H1 (cell line): ENCODE data around the gene DNAI1. TPM values are rescaled to one million over a fixed set of nuclear protein-coding genes. Genes with fewer than 3 reads are reported as not detected.

ENCODE experiments used
- CTCF ChIA-PET: fragments of 300-600 bp; sonication (Branson Sonifier 250); formaldehyde crosslinking; loops from one replicate; lab custom pipeline; 2021; ENCODE audit not compliant: partially characterized antibody; lab: Charles Lee
- POLR2A ChIA-PET: fragments of 300-600 bp; sonication (Branson Sonifier 250); formaldehyde crosslinking; loops from one replicate; lab custom pipeline; 2021; ENCODE audit warnings: inconsistent platforms; ENCODE audit not compliant: partially characterized antibody; lab: Charles Lee
- DNase-seq, 2 experiments: peaks; one replicate each; pipeline versions ENCODE4 v3.0.0 to v3.0.0-alpha.2; 2010 to 2022; ENCODE audit warnings: low spot score in 2 of 2, low read depth in 1 of 2, mixed read lengths in 1 of 2
- FAIRE-seq: peaks from 2 replicates; lab custom pipeline; 2011; peaks lifted over from hg19 to GRCh38; lab: Jason Lieb, UNC
- H2AFZ ChIP-seq: 2 replicates; pipeline ENCODE4 v1.8.1; 2012; ENCODE audit warnings: low read length, inconsistent platforms
- H2AK5ac ChIP-seq: 2 replicates; pipeline ENCODE4 v1.6.1; 2013; ENCODE audit warnings: low read depth, low read length
- H2BK120ac ChIP-seq: replicated peaks from 2 replicates; pipeline ENCODE3; 2013; ENCODE audit warnings: low read depth, low read length, inconsistent platforms
- H2BK12ac ChIP-seq: 2 replicates; pipeline ENCODE4 v1.6.1; 2013; ENCODE audit warnings: low read depth, low read length
- H2BK15ac ChIP-seq: 2 replicates; pipeline ENCODE4 v1.6.1; 2013; ENCODE audit warnings: low read length
- H2BK20ac ChIP-seq: 2 replicates; pipeline ENCODE4 v1.6.1; 2013; ENCODE audit warnings: low read length
- H2BK5ac ChIP-seq: 2 replicates; pipeline ENCODE4 v1.6.1; 2013; ENCODE audit warnings: low read depth, low read length
- H3K14ac ChIP-seq: 2 replicates; pipeline ENCODE4 v1.6.1; 2013; ENCODE audit warnings: inconsistent platforms; ENCODE audit not compliant: insufficient read length
- H3K18ac ChIP-seq: 2 replicates; pipeline ENCODE4 v1.6.1; 2013; ENCODE audit warnings: low read length; ENCODE audit errors: extremely low read depth
- H3K23ac ChIP-seq: 2 replicates; pipeline ENCODE4 v1.6.1; 2013; ENCODE audit warnings: inconsistent platforms; ENCODE audit not compliant: insufficient read length
- H3K23me2 ChIP-seq: 2 replicates; pipeline ENCODE4 v1.6.1; 2013; ENCODE audit warnings: low read depth, low read length
- H3K27ac ChIP-seq: 2 replicates; pipeline ENCODE4 v1.6.1; 2011; ENCODE audit warnings: low read depth, low read length, inconsistent platforms
- H3K27me3 ChIP-seq, 4 experiments: replicated peaks in 1 of 4; 1 replicate in 1 of 4; 2 replicates in 3 of 4; pipeline versions ENCODE4 v1.6.1 to v1.8.1; 2011 to 2013; ENCODE audit warnings: low read length in 3 of 4, mild to moderate bottlenecking in 3 of 4, inconsistent platforms in 2 of 4, mixed read lengths in 2 of 4, moderate library complexity in 1 of 4; ENCODE audit not compliant: control insufficient read depth in 3 of 4, insufficient read depth in 3 of 4; ENCODE audit errors: extremely low read depth in 1 of 4
- H3K36me3 ChIP-seq, 4 experiments: 2 replicates each; pipeline versions ENCODE4 v1.6.1 to v1.8.1; 2011 to 2013; ENCODE audit warnings: mild to moderate bottlenecking in 4 of 4, low read length in 3 of 4, moderate library complexity in 2 of 4, control low read depth in 1 of 4, inconsistent platforms in 1 of 4; ENCODE audit not compliant: insufficient read depth in 4 of 4, control insufficient read depth in 2 of 4
- H3K4ac ChIP-seq: replicated peaks from 2 replicates; pipeline ENCODE3; 2013; ENCODE audit warnings: low read length, low read depth, mixed read lengths, inconsistent platforms; ENCODE audit not compliant: insufficient read length
- H3K4me1 ChIP-seq, 4 experiments: replicated peaks in 1 of 4; 1 replicate in 1 of 4; 2 replicates in 3 of 4; pipeline versions ENCODE4 v1.6.1 to v1.8.1; 2011 to 2013; ENCODE audit warnings: low read length in 3 of 4, inconsistent platforms in 2 of 4, mixed read lengths in 1 of 4; ENCODE audit not compliant: insufficient read depth in 4 of 4, control insufficient read depth in 3 of 4
- H3K4me2 ChIP-seq, 2 experiments: 2 replicates each; pipeline versions ENCODE4 v1.6.1 to v1.8.1; 2011 to 2013; ENCODE audit warnings: low read depth in 2 of 2, low read length in 2 of 2, control low read depth in 1 of 2, inconsistent platforms in 1 of 2, mild to moderate bottlenecking in 1 of 2; ENCODE audit not compliant: insufficient read depth in 1 of 2
- H3K4me3 ChIP-seq, 4 experiments: fragments of 200-600, 300-600 bp in 1 of 4; sonication (generic), shearing (Covaris generic), sonication (Bioruptor Twin) in 1 of 4; 2 replicates each; pipeline versions ENCODE4 v1.5.1 to v1.8.1; 2011 to 2016; ENCODE audit warnings: low read length in 4 of 4, low read depth in 3 of 4, control low read depth in 2 of 4, inconsistent platforms in 2 of 4, mild to moderate bottlenecking in 2 of 4, mixed read lengths in 1 of 4, moderate library complexity in 1 of 4; ENCODE audit not compliant: insufficient read depth in 2 of 4; ENCODE audit errors: extremely low read depth in 1 of 4
- H3K56ac ChIP-seq: replicated peaks from 2 replicates; pipeline ENCODE3; 2013; ENCODE audit warnings: low read depth, mild to moderate bottlenecking, mixed read lengths, low read length, inconsistent platforms; ENCODE audit not compliant: insufficient read length
- H3K79me1 ChIP-seq: 2 replicates; pipeline ENCODE4 v1.6.1; 2013; ENCODE audit warnings: low read depth, low read length, control low read depth
- H3K79me2 ChIP-seq, 2 experiments: 2 replicates each; pipeline versions ENCODE4 v1.6.1 to v1.8.1; 2012 to 2013; ENCODE audit warnings: low read length in 2 of 2, mild to moderate bottlenecking in 2 of 2, inconsistent platforms in 1 of 2; ENCODE audit not compliant: insufficient read depth in 2 of 2, control insufficient read depth in 1 of 2
- H3K9ac ChIP-seq, 4 experiments: replicated peaks in 1 of 4; 1 replicate in 1 of 4; 2 replicates in 3 of 4; pipeline versions ENCODE4 v1.6.1 to v1.8.1; 2011 to 2013; ENCODE audit warnings: low read depth in 3 of 4, low read length in 3 of 4, control low read depth in 2 of 4, mild to moderate bottlenecking in 2 of 4, moderate library complexity in 2 of 4, inconsistent platforms in 1 of 4; ENCODE audit errors: extremely low read depth in 1 of 4
- H3K9me3 ChIP-seq, 2 experiments: 2 replicates each; pipeline versions ENCODE4 v1.6.1 to v1.8.1; 2012 to 2013; ENCODE audit warnings: mild to moderate bottlenecking in 2 of 2, moderate library complexity in 2 of 2, control low read depth in 1 of 2, inconsistent platforms in 1 of 2, low read depth in 1 of 2, low read length in 1 of 2, mixed read lengths in 1 of 2; ENCODE audit not compliant: insufficient read depth in 2 of 2
- H4K20me1 ChIP-seq, 2 experiments: replicated peaks in 1 of 2; 2 replicates each; pipeline versions ENCODE3 to v1.8.1; 2011 to 2013; ENCODE audit warnings: inconsistent platforms in 2 of 2, low read length in 2 of 2, mild to moderate bottlenecking in 1 of 2; ENCODE audit not compliant: insufficient read depth in 2 of 2, control insufficient read depth in 1 of 2
- H4K5ac ChIP-seq: 2 replicates; pipeline ENCODE4 v1.6.1; 2013; ENCODE audit warnings: low read length, low read depth, mixed read lengths, inconsistent platforms; ENCODE audit not compliant: insufficient read length
- H4K8ac ChIP-seq: 2 replicates; pipeline ENCODE4 v1.8.0; 2013; ENCODE audit warnings: mild to moderate bottlenecking, moderate library complexity, low read length, inconsistent platforms; ENCODE audit not compliant: insufficient read depth; ENCODE audit errors: extremely low read depth
- H4K91ac ChIP-seq: replicated peaks from 2 replicates; pipeline ENCODE3; 2013; ENCODE audit warnings: low read length, mixed read lengths, inconsistent platforms; ENCODE audit not compliant: insufficient read length
- HDAC2 ChIP-seq, 2 experiments: fragments of 300-600 bp in 1 of 2; sonication (generic) in 1 of 2; IDR thresholded peaks; 2 replicates each; pipeline ENCODE4 v1.6.1; 2011 to 2012; ENCODE audit warnings: low read depth in 2 of 2, low read length in 2 of 2, mild to moderate bottlenecking in 2 of 2, moderate library complexity in 2 of 2, borderline replicate concordance in 1 of 2, inconsistent platforms in 1 of 2
- KDM5A ChIP-seq: fragments of 200-600 bp; IDR thresholded peaks from 2 replicates; pipeline ENCODE4 v1.7.1; 2012; ENCODE audit warnings: mild to moderate bottlenecking, low read length, inconsistent platforms, mixed read lengths
- MAX ChIP-seq: IDR thresholded peaks from 2 replicates; pipeline ENCODE4 v1.6.1; 2012; ENCODE audit warnings: inconsistent platforms
- SRF ChIP-seq: IDR thresholded peaks from 2 replicates; pipeline ENCODE4 v1.6.1; 2011; ENCODE audit warnings: mild to moderate bottlenecking, low read depth, low read length, moderate library complexity
- SUZ12 ChIP-seq: fragments of 200-600 bp; sonication (generic); IDR thresholded peaks from 2 replicates; pipeline ENCODE4 v1.6.1; 2012; ENCODE audit warnings: mild to moderate bottlenecking, inconsistent platforms, low read length, moderate library complexity, mixed read lengths
- WGBS, 2 experiments: shearing (Covaris generic) in 1 of 2; methylation state at CpG; one replicate each; pipeline versions ENCODE4 v1.1.6 to v1.1.7; 2013 to 2015; ENCODE audit warnings: low lambda C conversion rate in 2 of 2, mixed read lengths in 2 of 2, inconsistent platforms in 1 of 2, low coverage in 1 of 2, missing lambda C conversion rate in 1 of 2; ENCODE audit not compliant: insufficient replicate concordance in 2 of 2, insufficient coverage in 1 of 2, insufficient read length in 1 of 2; ENCODE audit errors: extremely low coverage in 1 of 2, missing lambda C conversion rate in 1 of 2; 5-methylcytosine and 5-hydroxymethylcytosine counted together
- polyA plus RNA-seq, 7 experiments: library from polyadenylated mRNA; depleted of rRNA in 3 of 7; stranded (reverse) in 5 of 7; unstranded in 2 of 7; fragments of >200 nt in 5 of 7; fragments of 200-250 nt in 2 of 7; gene quantifications; 1 replicate in 5 of 7; 2 replicates in 1 of 7; 4 replicates in 1 of 7; pipeline versions ENCODE4 v1.2.1 to v1.2.3, GENCODE V29; 2011 to 2013; ENCODE audit warnings: missing spikeins in 2 of 7, mixed read lengths in 2 of 7
- total RNA-seq: library from RNA; stranded (reverse); fragmentation: NEBNext Ultra II Directional; extraction: Animal tissue kit (Norgen Biotek cat#: 25700); gene quantifications from 2 replicates; pipeline ENCODE4 v1.2.1, GENCODE V29; 2021

Gene DNAI1
- total and polyA plus RNA-seq, 2 of the 8 experiments (the other 6 are each of a cell fraction or from before 2014, with no cell fraction given), result 0.37 to 0.54 TPM

GRCh38 chr9:34517185-34517584 is 58.6 kb downstream of the DNAI1 start:
- CTCF ChIA-PET, result interaction anchor here (0.9 to 6.2 kb wide), 11 partner anchors 11 to 114 kb away, joined by 3 to 53 read pairs (median 6); no protein-coding TSS in a partner anchor

More at GRCh38 chr9:34517185-34517584, 58.6 kb downstream of the DNAI1 start:
- TF ChIP-seq SUZ12 (no peak), KDM5A (no peak), SRF (no peak), MAX (no peak), HDAC2 (IDR thresholded peaks at IDR 0.05; ENCODE audit: borderline replicate concordance in 1 of 2, low read depth in 2 of 2, low read length in 2 of 2) (no peak)
- 86% methylated on average over 7 of the region's 7 CpGs; no CpG with 5 or more reads in 1 of the 2 experiments for WGBS, 2 experiments
- FAIRE-seq, result no peak
- Histone ChIP-seq H3K4me3 (no peak overlapping the region), H2BK12ac (peak overlapping the region; percentile 68; the same call in 1 of the 2 replicates), H3K79me2 (no peaks in the 10 kb centered on the region), H3K18ac (no peak overlapping the region), H3K36me3 (no peaks in the 10 kb centered on the region), H3K27me3 (peaks cover 1 to 8% (median 6%) of the 10 kb centered on the region in 4 experiments; a peak in 5 of 7 replicates), H3K14ac (no peak overlapping the region), H3K23ac (no peak overlapping the region), H3K4me1 (peaks cover 13 to 19% (median 17%) of the 10 kb centered on the region in 4 experiments), H2BK120ac (no peak overlapping the region), H3K9ac (no peak overlapping the region), H2BK15ac (no peak overlapping the region), H3K23me2 (peaks cover under 1% of the 10 kb centered on the region; the same call in 1 of the 2 replicates), H2BK5ac (no peak overlapping the region), H4K91ac (no peak overlapping the region), H4K8ac (no peak overlapping the region), H2AFZ (no peak overlapping the region), H3K4ac (no peak overlapping the region), H4K5ac (no peak overlapping the region), H2AK5ac (no peak overlapping the region), H3K9me3 (no peaks in the 10 kb centered on the region), H4K20me1 (no peaks in the 10 kb centered on the region), H3K4me2 (no peak overlapping the region), H3K56ac (no peak overlapping the region), H2BK20ac (no peak overlapping the region), H3K27ac (no peak overlapping the region), H3K79me1 (no peaks in the 10 kb centered on the region)
- POLR2A ChIA-PET, result no interaction called here
- no peak for DNase-seq
